Measurements from ENCODE around the gene PSMC5. TPM values are rescaled to one million over a fixed set of nuclear protein-coding genes. Genes with fewer than 3 reads are reported as not detected.
A peak's percentile ranks its signal among the peaks of the same experiment; 100 is the strongest.

PSMC5 gene
- total RNA-seq, 2 donors from 2014 or later: 59.3 to 105 TPM

DNA sequence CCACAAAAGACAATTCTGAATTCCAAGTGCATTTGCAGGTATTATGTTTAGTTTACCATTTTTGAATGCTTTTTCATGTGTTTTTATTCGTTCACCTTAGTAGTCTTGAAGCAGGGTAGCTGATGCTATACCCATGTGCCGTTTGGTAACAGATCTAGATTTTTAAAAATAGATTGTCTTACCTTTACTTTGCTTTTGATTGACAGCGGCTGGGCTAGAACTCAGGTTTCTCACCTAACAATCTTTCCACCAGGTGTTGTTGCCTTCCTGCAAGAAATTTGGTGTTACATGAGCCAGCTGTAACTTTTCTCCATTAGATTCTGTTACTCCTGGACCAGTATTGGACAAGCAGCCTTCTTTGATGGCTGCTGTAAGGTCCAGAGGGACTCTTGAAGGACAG lies 1.7 kb downstream of the PSMC5 start:
- TF ChIP-seq, protein P1, sequence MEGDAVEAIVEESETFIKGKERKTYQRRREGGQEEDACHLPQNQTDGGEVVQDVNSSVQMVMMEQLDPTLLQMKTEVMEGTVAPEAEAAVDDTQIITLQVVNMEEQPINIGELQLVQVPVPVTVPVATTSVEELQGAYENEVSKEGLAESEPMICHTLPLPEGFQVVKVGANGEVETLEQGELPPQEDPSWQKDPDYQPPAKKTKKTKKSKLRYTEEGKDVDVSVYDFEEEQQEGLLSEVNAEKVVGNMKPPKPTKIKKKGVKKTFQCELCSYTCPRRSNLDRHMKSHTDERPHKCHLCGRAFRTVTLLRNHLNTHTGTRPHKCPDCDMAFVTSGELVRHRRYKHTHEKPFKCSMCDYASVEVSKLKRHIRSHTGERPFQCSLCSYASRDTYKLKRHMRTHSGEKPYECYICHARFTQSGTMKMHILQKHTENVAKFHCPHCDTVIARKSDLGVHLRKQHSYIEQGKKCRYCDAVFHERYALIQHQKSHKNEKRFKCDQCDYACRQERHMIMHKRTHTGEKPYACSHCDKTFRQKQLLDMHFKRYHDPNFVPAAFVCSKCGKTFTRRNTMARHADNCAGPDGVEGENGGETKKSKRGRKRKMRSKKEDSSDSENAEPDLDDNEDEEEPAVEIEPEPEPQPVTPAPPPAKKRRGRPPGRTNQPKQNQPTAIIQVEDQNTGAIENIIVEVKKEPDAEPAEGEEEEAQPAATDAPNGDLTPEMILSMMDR (IDR thresholded peaks at IDR 0.05): no peak
- peak; percentile 7 for DNase-seq (ENCODE audit: low spot score)
- Histone ChIP-seq H3K27ac (no peak overlapping the region), H3K36me3 (peaks cover 66% of the 10 kb centered on the region), H3K27me3 (no peaks in the 10 kb centered on the region), H3K4me3 (no peak overlapping the region), H3K9me3 (no peaks in the 10 kb centered on the region), H3K4me1 (peaks cover 0 to 32% of the 10 kb centered on the region in 2 donors)

DNA sequence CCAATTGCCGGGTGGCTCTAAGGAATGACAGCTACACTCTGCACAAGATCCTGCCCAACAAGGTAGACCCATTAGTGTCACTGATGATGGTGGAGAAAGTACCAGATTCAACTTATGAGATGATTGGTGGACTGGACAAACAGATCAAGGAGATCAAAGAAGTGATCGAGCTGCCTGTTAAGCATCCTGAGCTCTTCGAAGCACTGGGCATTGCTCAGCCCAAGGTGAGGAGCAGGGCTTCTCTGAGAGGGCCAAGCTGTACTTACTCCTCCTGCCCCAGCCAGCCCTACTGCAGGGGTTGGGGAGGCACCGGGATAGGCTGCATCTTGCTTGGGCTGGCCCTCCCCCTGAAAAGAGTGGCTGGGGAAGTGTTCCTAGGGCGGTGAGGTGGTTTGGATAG lies 3.0 kb downstream of the PSMC5 start:
- no peak overlapping the region for H3K27ac ChIP-seq

GRCh38 chr17:63830904-63831491 lies 3.8 kb downstream of the PSMC5 start:
- Histone ChIP-seq H3K4me1 (peaks cover 0 to 39% of the 10 kb centered on the region in 2 donors), H3K9me3 (no peaks in the 10 kb centered on the region), H3K36me3 (peaks cover 69% of the 10 kb centered on the region), H3K27me3 (no peaks in the 10 kb centered on the region), H3K27ac (no peak overlapping the region), H3K4me3 (no peak overlapping the region)
- DNase-seq (ENCODE audit: low spot score): no peak
- TF ChIP-seq, protein P1 (IDR thresholded peaks at IDR 0.05): no peak

More for the DNA sequence above, 3.0 kb downstream of the PSMC5 start:
- Histone ChIP-seq H3K4me1 (peaks cover 0 to 41% of the 10 kb centered on the region in 2 donors), H3K4me3 (no peak overlapping the region), H3K36me3 (peaks cover 66% of the 10 kb centered on the region), H3K9me3 (no peaks in the 10 kb centered on the region), H3K27me3 (no peaks in the 10 kb centered on the region)
- DNase-seq (ENCODE audit: low spot score): no peak
- TF ChIP-seq, protein P1 (IDR thresholded peaks at IDR 0.05): no peak

- Histone ChIP-seq H3K27ac (no peak overlapping the region), H3K4me1 (peaks cover 0 to 34% of the 10 kb centered on the region in 2 donors)
Measured at GRCh38 chr17:63831505-63831904, 4.3 kb downstream of the PSMC5 start.

GRCh38 chr17:63832014-63832413 lies 4.8 kb downstream of the PSMC5 start:
- DNase-seq (ENCODE audit: low spot score): no peak
- H3K27ac ChIP-seq: no peak overlapping the region
- peaks cover 79% of the 10 kb centered on the region for H3K36me3 ChIP-seq
- TF ChIP-seq, protein P1 (IDR thresholded peaks at IDR 0.05): no peak
- no peaks in the 10 kb centered on the region for H3K27me3 ChIP-seq
- peaks cover 0 to 35% of the 10 kb centered on the region in 2 donors for H3K4me1 ChIP-seq
- no peak overlapping the region for H3K4me3 ChIP-seq
- H3K9me3 ChIP-seq: no peaks in the 10 kb centered on the region

More at GRCh38 chr17:63831505-63831904, 4.3 kb downstream of the PSMC5 start:
- no peaks in the 10 kb centered on the region for H3K9me3 ChIP-seq
- peaks cover 74% of the 10 kb centered on the region for H3K36me3 ChIP-seq
- DNase-seq (ENCODE audit: low spot score): no peak
- TF ChIP-seq, protein P1 (IDR thresholded peaks at IDR 0.05): no peak
- H3K4me3 ChIP-seq: no peak overlapping the region
- H3K27me3 ChIP-seq: no peaks in the 10 kb centered on the region

DNA sequence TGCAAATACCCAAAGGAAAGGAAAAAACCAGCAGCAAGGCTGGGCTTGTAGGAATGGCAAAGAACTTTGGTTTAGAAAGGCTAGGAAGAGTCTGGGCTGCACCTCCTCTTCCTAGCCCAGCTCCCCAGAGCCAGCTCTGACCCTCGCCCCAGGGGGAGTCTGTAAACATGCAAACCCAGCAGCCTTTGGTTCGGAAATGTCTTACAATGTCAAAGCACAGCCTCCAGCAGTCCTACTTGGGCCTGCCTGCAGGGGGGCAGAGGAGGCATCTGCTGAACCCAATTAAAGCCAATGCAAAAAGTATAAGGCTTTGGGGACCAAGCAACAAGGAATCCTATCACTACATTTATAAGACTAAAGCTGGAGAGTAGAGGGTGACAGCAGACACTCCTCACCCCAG lies 5.2 kb downstream of the PSMC5 start:
- TF ChIP-seq, protein P1 (IDR thresholded peaks at IDR 0.05): no peak
- H3K36me3 ChIP-seq: peaks cover 83% of the 10 kb centered on the region
- no peaks in the 10 kb centered on the region for H3K27me3 ChIP-seq
- no peak overlapping the region for H3K27ac ChIP-seq
- H3K4me1 ChIP-seq: peaks cover 0 to 40% of the 10 kb centered on the region in 2 donors
- H3K9me3 ChIP-seq: no peaks in the 10 kb centered on the region
- DNase-seq (ENCODE audit: low spot score): no peak
- no peak overlapping the region for H3K4me3 ChIP-seq

Measured in right atrium auricular region (tissue), 2 donors.